Right hindlimb (tissue), 1 donor: ENCODE measurements around the gene POM121.
A peak's percentile ranks its signal among the peaks of the same experiment; 100 is the strongest.
"Not testable (repeated sequence)": the region's sequence is repeated elsewhere in the genome, so short reads cannot be mapped to it uniquely, and the experiment has no call there.

Experiments
- DNase-seq: peaks from one replicate; pipeline ENCODE4 v3.0.0-alpha.2; 2018

POM121 gene

GRCh38 chr7:72924733-72925545, at the start of gene POM121:
Gene POM121, plus strand, starts transcription at chr7:72925095. Its CDS starts 27 bp downstream, at chr7:72925122.
- peak; percentile 90 for DNase-seq

DNA sequence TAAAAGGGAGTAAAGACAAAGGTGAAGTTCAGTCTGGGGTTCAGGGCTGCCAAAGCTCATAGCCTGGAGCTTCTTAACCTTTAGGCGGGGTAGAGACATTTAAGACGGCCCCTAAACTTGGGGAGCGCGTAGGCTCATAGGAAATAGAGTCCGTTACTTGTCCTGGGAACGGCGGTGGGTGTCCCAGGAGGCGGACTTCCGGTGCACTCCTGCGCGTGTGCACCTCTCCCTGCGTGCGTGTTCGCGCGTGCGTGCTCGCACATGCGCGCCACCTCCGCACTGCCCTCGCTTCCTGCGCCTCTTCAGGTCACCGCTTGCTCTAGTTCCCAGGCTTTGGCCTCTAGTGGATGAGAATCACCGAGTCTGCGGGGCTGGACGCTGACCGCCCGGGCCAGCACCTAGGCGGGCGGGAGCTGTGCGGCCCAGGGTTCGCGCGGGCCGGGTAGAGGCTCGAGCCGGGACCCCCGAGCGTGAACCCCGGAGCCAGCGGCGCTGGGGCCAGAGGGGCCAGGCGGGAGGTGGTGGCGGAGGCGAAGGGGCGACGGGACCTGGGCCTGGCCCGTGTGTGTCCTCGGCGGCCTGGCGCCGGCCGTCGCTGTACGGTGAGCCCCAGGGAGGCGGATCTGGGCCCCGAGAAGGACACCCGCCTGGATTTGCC, 45.7 kb upstream of the POM121 start:
- DNase-seq, result peak; percentile 86

- DNase-seq, result peak; percentile 60
Measured at GRCh38 chr7:72879737-72880215, 45.1 kb upstream of the POM121 start.

DNA sequence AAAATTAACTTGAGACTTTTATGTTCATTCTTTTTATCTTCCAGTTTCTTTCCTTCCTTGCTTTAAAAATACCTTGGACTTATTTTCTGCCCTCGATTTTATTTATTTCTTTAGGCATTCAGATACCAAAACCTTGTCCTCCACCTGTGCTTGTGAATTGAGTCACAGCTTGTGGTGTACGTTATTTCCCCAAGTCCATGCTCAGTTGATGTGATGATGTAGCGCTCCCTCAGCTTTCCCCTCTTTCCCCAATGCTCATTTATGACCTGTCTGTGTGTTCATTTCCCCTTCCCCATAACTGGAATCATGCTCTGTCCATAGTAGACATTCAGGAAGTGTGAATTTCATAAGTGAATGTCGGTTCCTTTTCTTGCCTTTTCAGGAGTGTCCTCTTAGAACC, 33.1 kb upstream of the POM121 start:
- not testable (repeated sequence) for DNase-seq

DNA sequence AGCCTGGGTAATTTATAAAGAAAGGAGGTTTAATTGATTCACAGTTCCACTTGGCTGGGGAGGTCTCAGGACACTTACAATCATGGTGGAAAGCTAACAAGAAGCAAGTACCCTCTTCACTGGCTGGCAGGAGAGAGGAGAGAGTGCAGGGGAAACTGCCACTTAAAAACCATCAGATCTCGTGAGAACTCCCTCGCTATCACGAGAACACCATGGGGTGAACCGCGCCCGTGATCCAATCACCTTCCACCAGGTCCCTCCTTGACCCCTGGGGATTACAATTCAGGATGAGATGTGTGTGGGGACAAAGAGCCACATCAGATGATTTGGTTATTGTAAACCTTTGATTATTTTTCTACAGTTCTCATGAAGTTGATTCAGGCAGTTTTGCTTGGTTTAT, 20.2 kb upstream of the POM121 start:
- DNase-seq, result not testable (repeated sequence)

GRCh38 chr7:72908422-72908821, 16.5 kb upstream of the POM121 start:
- not testable (repeated sequence) for DNase-seq

- not testable (repeated sequence) for DNase-seq
Measured at GRCh38 chr7:72911395-72911794, 13.5 kb upstream of the POM121 start.

DNA sequence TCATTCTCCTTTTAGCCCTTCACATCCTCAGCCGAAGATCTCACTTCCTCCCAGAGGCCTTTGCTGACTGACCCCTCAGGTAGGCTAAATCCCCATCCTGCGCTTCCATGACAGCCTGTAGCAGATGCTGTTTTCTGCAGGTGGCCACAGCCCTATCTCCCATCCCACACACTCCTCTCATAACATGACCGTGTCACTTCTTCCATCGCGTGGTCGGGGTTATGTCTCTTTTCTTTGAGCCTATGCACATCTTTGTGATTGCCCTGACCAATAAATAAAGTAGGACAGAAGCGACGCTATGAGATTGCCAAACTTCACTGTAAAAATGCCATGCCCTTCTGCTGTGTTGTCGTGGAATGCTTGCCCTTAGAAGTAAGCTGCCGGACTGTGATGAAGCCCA, 11.1 kb upstream of the POM121 start:
- not testable (repeated sequence) for DNase-seq

DNA sequence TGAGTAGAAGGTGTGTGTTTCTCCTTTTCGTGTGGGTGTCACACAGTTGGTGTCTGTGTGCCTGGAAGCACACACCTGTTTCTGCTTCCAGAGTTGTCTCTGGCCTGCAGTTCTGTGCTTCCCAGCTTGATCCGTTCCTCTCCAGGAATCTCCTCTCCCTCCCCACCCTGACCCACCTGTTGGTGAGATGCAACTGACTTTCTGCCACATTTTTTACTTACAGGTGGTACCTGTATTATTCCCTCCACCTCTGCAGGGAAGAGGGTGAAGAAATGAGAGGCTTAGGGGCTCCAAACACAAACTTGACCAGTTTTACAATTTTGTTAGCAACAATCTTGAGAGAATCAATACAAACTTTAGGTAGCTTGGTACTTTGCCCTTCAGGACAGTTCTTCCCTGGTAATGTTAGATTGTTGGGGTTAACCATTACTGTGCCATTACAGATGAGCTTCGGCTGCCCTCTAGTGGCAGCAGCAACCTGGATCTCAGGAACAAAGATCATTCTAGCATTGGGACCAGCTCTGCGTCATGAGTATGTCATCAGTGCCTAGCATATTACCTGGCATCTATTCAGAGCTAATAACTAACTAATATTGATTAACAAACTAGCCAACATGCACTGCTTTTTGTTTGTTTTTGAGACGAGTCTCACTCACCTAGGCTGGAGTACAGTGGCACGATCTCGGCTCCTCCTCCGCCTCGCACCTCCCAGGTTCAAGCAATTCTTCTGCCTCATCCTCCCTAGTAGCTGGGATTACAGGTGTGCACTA, 10.0 kb upstream of the POM121 start:
- not testable (repeated sequence) for DNase-seq

DNA sequence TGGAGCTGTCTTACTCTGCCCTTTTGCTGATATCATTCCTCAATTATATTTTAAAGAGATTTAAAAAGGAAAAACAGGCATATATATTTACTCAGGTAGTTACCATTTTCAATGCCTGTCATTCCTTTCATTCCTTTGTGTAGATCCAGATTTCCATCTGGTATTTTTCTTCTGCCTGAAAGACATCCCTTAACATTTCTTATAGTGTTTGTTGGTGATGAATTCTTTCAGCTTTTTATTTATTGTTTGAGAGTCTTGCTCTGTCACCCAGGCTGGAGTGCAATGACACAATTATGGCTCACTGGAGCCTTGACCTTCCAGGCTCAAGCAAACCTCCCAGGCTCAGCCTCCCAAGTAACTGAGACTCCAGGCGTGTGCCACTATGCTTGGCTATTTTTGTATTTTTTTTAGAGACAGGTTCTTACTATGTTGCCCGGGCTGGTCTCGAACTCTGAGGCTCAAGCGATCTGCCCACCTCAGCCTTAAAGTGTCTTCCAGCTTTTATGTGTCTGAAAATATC, 5.6 kb upstream of the POM121 start:
- DNase-seq, result no peak

GRCh38 chr7:72924386-72924732, 536 bp upstream of the POM121 start:
- DNase-seq, result no peak

DNA sequence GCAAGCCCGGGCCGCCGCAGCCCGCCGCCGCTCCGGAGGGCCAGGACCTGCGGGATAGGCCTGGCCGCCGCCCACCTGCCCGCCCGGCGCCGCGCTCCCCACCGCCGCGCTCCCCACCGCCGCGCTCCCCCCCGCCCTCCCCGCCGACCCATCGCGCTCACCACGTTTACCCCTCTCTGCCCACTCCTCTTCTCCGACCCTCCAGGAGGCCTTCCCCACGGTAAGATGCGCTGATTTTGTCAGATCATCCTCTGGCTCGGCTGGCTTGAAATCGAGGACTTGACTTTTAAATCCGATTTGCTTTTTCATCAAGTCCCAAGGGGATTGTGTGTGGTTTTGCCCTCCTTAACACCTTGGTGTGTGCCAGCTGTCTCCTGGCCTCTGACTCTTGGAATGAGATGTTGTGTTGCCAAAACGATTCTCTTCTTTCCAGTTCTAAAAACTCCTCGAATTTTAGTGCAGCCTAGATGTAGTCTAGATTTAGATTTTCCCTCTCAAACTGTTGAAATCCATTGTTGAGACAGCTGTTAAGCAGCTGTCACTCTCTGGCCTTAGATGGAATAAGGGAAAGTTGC, 738 bp downstream of the POM121 start:
- peak; percentile 26 for DNase-seq

DNA sequence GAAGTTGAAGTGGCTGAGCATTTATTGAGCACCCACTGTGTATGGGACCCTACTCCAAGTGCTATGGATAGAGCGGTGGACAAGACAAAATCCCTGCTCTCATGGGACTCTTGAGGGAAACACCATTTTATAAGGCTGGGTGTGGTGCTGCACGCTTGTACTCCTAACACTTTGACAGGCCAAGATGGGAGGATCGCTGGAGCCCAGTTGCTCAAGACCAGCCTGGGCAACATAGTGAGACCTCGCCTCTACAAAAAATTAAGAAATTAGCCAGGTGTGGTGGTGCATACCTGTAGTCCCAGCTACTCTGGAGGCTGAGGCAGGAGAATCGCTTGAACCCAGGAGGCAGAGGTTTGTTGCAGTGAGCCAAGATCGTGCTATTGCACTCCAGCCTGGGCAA, 2.9 kb downstream of the POM121 start:
- not testable (repeated sequence) for DNase-seq

DNA sequence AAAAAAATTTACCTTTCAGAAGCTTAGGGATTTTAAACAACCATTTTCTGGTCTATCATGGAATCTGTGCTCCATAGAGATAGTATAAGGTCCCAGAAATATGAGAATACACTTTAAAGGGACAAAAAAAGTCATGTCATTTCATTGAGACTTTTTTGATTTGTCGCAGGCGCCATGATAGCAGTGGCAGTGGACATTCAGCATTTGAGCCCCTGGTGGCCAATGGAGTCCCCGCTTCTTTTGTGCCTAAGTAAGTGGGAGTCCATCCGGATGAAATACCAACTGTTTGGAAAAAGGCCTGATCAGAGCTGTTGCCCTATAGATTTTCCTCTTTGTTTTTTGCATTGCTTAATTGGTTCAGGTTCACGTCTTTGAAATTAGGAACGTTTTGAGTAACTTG, 3.3 kb downstream of the POM121 start:
- not testable (repeated sequence) for DNase-seq

DNA sequence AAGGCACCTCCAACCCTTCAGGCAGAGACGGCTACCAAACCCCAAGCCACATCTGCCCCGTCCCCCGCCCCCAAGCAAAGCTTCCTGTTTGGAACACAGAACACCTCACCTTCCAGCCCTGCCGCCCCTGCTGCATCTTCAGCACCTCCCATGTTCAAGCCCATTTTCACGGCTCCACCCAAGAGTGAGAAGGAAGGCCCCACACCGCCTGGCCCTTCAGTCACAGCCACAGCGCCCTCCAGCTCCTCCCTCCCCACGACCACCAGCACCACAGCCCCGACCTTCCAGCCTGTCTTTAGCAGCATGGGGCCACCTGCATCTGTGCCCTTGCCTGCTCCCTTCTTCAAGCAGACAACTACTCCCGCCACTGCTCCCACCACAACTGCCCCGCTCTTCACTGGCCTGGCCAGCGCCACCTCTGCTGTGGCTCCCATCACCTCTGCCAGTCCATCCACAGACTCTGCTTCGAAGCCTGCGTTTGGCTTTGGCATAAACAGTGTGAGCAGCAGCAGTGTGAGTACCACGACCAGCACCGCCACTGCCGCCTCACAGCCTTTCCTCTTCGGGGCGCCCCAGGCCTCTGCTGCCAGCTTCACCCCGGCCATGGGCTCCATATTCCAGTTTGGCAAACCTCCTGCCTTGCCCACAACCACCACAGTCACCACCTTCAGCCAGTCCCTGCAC, 17.3 kb downstream of the POM121 start:
- DNase-seq, result not testable (repeated sequence)

- not testable (repeated sequence) for DNase-seq
Measured at GRCh38 chr7:72942956-72943355, 18.1 kb downstream of the POM121 start.

DNA sequence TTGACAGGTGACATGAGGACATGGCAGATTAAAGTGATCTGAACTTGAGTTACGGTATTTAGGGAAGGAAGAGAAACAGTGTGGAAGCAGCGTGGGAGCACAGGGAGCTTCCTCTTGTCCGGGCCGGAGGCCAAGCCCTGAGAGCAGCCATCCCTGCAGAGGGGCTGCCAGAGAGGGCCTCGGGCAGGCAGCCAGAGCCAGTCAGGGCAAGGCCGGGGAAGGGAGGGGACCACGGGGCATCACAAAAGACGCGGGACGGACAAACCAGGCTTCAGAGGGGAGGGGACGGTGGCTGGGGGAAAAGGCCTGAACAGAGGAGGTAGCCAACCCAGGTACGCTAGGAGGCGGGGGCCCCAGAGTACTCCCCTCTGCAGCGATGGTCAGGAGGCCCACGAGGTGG, 20.0 kb downstream of the POM121 start:
- not testable (repeated sequence) for DNase-seq

DNA sequence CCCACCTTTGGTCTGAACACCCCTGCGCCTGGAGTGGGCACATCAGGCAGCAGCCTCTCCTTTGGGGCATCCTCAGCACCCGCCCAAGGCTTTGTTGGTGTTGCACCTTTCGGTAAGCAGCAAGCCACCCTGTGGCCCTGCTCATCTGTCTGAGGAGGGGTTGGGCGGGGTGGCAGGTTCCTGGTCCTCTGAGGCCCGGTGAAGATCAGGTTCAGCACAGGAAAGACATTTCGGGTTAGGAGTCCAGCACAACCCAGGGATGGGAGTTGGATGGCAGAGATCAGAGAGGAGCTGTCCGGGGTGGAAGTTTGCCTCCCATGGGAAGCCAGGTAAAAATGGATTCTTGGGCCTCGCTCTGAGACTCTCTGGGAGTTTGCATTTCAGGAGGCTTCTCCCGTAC, 20.7 kb downstream of the POM121 start:
- DNase-seq, result not testable (repeated sequence)

GRCh38 chr7:72946130-72946745, 21.3 kb downstream of the POM121 start:
- DNase-seq, result not testable (repeated sequence)

DNA sequence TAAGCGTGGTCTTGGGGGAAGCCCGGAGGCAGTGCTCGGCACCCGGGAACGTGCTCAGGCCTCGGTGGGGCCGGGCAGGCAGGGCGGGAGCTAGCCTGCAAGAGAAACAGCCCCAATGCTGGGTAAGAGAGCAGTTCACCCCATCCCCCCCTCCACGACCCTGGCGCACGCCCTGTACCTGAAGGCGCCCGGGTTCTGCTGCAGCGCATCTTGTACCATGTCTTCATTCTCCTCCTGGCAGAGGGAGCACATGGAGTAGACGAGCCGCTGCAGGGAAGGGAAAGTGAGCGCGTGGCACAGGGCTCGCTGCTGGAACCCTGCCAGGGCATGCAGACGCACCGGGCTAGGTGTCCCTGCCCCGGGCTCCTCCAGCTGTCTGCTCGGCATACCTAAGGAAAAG, 23.8 kb downstream of the POM121 start:
- DNase-seq, result not testable (repeated sequence)

GRCh38 chr7:72949276-72949675, 24.4 kb downstream of the POM121 start:
- DNase-seq, result not testable (repeated sequence)

GRCh38 chr7:72949686-72950085, 24.8 kb downstream of the POM121 start:
- DNase-seq, result peak; percentile 52
